Stomach (tissue), 9 donors: ENCODE results near the gene OGDH. TPM values are rescaled to one million over a fixed set of nuclear protein-coding genes. Genes with fewer than 3 reads are reported as not detected.

Experiments
- DNase-seq, 2 donors: peaks; one replicate each; pipeline versions ENCODE4 v3.0.0 to v3.0.0-alpha.2; 2013 to 2019
- H3K27ac ChIP-seq, 5 donors: fragments of 200-600 bp in 4 of 5; sonication (generic) in 4 of 5; one replicate each; pipeline ENCODE4 v1.5.1; 2013 to 2019; ENCODE audit warnings: mild to moderate bottlenecking in 1 of 5, moderate library complexity in 1 of 5
- H3K27me3 ChIP-seq, 3 donors: fragments of 200-600 bp; sonication (generic); one replicate each; pipeline ENCODE4 v1.5.1; 2017 to 2019; ENCODE audit warnings: mixed run types in 1 of 3
- H3K36me3 ChIP-seq, 4 donors: fragments of 200-600 bp; sonication (generic); 1 replicate in 3 of 4; 2 replicates in 1 of 4; pipeline ENCODE4 v1.5.1; 2016 to 2019
- H3K4me1 ChIP-seq, 4 donors: fragments of 200-600 bp; sonication (generic); one replicate each; pipeline ENCODE4 v1.5.1; 2016 to 2019
- H3K4me3 ChIP-seq, 4 donors: fragments of 200-600 bp; sonication (generic) in 3 of 4; one replicate each; pipeline ENCODE4 v1.5.1; 2016 to 2019; ENCODE audit warnings: mild to moderate bottlenecking in 1 of 4
- H3K9me3 ChIP-seq, 4 donors: fragments of 200-600 bp; sonication (generic); one replicate each; pipeline ENCODE4 v1.5.1; 2016 to 2019
- EP300 ChIP-seq: sonication (generic); formaldehyde crosslinking; IDR thresholded peaks from one replicate; pipeline ENCODE4 v1.6.1; 2017; ENCODE audit warnings: antibody characterized with exemption
- POLR2A ChIP-seq, 4 donors: fragments of 450-650 bp; IDR thresholded peaks; one replicate each; pipeline ENCODE4 v1.6.1; 2016; ENCODE audit warnings: antibody characterized with exemption in 4 of 4, control low read depth in 2 of 4, mild to moderate bottlenecking in 1 of 4, moderate library complexity in 1 of 4
- POLR2AphosphoS5 ChIP-seq, 3 donors: sonication (generic); formaldehyde crosslinking; IDR thresholded peaks; one replicate each; pipeline ENCODE4 v1.6.1; 2016; ENCODE audit warnings: antibody characterized with exemption in 3 of 3
- WGBS, 5 donors: extraction: QIAGEN DNeasy Blood & Tissue Kit in 3 of 5; methylation state at CpG; one replicate each; pipeline versions ENCODE4 v1.1.5 to v1.1.7; 2013 to 2018; 5-methylcytosine and 5-hydroxymethylcytosine counted together
- intact Hi-C: fragments of 100-400 bp; cut with DNase I; formaldehyde crosslinking; loops from one replicate; pipeline ENCODE4 v1.15.1; 2023; ENCODE audit warnings: low total_unique reads
- polyA plus RNA-seq, 3 donors: library from polyadenylated mRNA; stranded (reverse); fragments of 200-250 nt; gene quantifications; one replicate each; pipeline ENCODE4 v1.2.3, GENCODE V29; 2013
- total RNA-seq, 5 donors: library from RNA; depleted of rRNA; stranded (reverse); fragments of >200 nt; gene quantifications; one replicate each; pipeline versions ENCODE4 v1.1.0 to v1.2.3, GENCODE V29; 2014 to 2016
- TF ChIP-seq, protein P1 (sequence below), 7 experiments: fragments of 450-650 bp in 4 of 7; fragments of 200-600 bp in 3 of 7; sonication (generic) in 3 of 7; IDR thresholded peaks; one replicate each; pipeline ENCODE4 v1.5.1; 2016 to 2019; ENCODE audit warnings: antibody characterized with exemption in 7 of 7, control low read depth in 2 of 7, mild to moderate bottlenecking in 1 of 7
- donor health status: healthy with polysubstance abuse.
- donor health status: Bipolar disorder and iron deficiency.
- donor health status: healthy.

The OGDH gene
- total and polyA plus RNA-seq, 8 donors, result 19.8 to 92.0 (median 31.3) TPM

DNA sequence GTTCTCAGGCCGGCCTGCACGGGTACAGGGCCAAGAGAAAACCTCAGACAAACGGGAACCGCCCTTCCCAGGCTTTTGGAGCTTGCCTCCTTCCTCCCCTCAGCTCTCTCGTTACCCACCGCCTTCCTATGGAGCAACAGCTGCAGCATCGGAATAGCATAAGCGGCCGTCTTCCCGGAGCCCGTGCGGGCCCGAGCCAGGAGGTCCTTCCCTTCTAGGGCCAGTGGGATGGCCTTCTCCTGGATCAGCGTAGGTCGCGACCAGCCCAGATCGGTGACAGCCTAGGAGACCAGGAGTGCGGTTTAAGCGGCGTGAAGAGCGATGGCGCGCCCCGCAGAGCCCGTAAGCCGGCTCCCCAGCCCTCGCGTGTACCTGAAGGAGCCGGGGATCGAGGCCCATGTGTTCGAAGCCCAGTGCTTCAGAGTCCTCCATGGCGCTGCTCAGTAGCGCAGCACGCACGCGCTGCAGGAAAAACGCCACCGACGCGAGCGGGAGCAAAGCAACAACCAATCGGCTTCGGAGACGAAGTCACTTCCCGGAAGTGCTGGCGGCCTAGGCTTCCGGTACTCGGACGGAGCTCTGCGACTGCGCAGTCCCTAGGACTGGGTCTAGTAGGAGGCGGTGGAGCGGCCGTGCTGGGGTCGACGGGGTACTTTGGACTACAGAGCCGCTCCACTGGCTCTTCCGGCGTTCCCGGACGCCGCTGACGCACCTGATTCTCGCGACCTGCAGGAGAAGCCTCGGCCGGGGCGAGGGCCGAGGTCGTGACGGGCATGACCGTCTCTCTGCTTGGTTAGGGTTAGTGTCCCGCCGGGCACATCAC lies 32.8 kb upstream of the OGDH start, which contains the start of gene DDX56:
TSS of gene DDX56 (minus strand) at position 445 of the 823 bp plus-strand sequence. CDS start at position 432, 13 bp downstream.
- Histone ChIP-seq H3K27ac (peak within 1 kb of the TSS; percentile 81 to 93 (median 91)), H3K4me1 (peaks cover 15 to 38% (median 27%) of the 10 kb centered on the region in 4 donors), H3K27me3 (no peaks in the 10 kb centered on the region), H3K9me3 (no peaks in the 10 kb centered on the region), H3K36me3 (peaks cover 47 to 72% (median 65%) of the 10 kb centered on the region in 4 donors), H3K4me3 (peak within 1 kb of the TSS; percentile 67 to 93 (median 87))
- TF ChIP-seq EP300 (no peak), POLR2A (IDR thresholded peaks at IDR 0.05) (peak in 2 of 4 donors; percentile 10 to 65), POLR2AphosphoS5 (IDR thresholded peaks at IDR 0.05) (peak; percentile 86 to 99 (median 94))
- peak; percentile 96 to 98 for DNase-seq
- intact Hi-C loops, result no loop called here
- 0 to 1% (median 0%) methylated on average over 30 to 74 of the region's 74 CpGs for WGBS, 5 donors

DNA sequence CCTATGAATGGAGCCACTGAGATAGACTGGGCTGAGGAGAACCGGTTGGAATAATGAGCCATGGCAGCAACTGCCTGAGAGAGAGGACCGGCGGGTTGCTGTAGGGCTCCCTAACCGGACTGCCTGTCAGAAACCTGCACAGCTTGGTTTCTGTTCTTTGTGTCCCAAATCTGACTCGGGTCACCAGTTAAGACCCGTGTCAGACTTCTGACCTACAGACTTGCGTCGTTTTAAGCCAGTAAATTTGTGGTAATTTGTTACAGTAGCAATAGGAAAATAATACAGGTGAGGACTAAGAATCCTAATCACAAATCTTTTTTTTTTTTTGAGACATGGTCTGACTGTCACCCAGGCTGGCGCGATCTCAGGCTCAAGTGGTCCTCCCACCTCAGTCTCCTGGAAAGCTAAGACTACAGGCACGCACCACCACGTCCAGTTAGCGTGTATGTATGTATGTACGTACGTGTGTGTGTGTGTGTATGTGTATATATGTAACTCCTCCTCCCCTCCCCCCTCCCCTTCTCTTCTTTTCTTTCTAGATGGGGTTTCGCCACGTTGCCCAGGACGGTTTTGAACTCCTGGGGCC lies 32.0 kb upstream of the OGDH start:
- DNase-seq, result no peak
- 16 to 43% (median 23%) methylated on average over 14 to 18 of the region's 18 CpGs for WGBS, 5 donors
- H3K9me3 ChIP-seq, result no peaks in the 10 kb centered on the region
- H3K4me3 ChIP-seq, result peak overlapping the region; percentile 67 to 93 (median 87)
- peak overlapping the region; percentile 81 to 93 (median 91) for H3K27ac ChIP-seq
- H3K4me1 ChIP-seq, result peaks cover 15 to 44% (median 30%) of the 10 kb centered on the region in 4 donors
- H3K27me3 ChIP-seq, result no peaks in the 10 kb centered on the region
- TF ChIP-seq POLR2AphosphoS5 (IDR thresholded peaks at IDR 0.05) (no peak), EP300 (no peak), POLR2A (IDR thresholded peaks at IDR 0.05) (no peak)
- TF ChIP-seq, protein P1, sequence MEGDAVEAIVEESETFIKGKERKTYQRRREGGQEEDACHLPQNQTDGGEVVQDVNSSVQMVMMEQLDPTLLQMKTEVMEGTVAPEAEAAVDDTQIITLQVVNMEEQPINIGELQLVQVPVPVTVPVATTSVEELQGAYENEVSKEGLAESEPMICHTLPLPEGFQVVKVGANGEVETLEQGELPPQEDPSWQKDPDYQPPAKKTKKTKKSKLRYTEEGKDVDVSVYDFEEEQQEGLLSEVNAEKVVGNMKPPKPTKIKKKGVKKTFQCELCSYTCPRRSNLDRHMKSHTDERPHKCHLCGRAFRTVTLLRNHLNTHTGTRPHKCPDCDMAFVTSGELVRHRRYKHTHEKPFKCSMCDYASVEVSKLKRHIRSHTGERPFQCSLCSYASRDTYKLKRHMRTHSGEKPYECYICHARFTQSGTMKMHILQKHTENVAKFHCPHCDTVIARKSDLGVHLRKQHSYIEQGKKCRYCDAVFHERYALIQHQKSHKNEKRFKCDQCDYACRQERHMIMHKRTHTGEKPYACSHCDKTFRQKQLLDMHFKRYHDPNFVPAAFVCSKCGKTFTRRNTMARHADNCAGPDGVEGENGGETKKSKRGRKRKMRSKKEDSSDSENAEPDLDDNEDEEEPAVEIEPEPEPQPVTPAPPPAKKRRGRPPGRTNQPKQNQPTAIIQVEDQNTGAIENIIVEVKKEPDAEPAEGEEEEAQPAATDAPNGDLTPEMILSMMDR (IDR thresholded peaks at IDR 0.05), result no peak
- peaks cover 47 to 72% (median 65%) of the 10 kb centered on the region in 4 donors for H3K36me3 ChIP-seq
- intact Hi-C loops, result no loop called here

DNA sequence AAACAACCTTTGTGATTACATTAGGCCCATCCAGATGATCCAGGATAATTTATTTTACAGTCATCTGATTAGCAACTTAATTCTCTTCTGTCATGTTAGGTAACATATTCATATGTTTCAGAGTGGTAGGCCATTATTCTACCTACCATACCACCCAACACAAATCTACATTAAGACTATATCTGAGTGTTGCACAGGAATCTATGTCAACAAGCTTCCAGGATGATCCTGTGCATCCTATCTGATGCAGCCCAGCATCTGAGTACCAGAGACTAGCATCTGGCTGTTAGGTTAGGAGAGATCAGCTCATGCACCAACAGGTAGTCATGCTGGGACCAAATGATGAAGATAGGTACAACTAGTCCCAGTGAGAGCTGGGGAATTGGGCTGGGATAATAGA lies 31.4 kb upstream of the OGDH start:
- Histone ChIP-seq H3K4me3 (no peak overlapping the region), H3K27ac (peak overlapping the region in 2 of 5 donors; percentile 92 to 93), H3K4me1 (peaks cover 15 to 51% (median 37%) of the 10 kb centered on the region in 4 donors), H3K9me3 (no peaks in the 10 kb centered on the region), H3K27me3 (no peaks in the 10 kb centered on the region), H3K36me3 (peaks cover 47 to 72% (median 65%) of the 10 kb centered on the region in 4 donors)
- TF ChIP-seq POLR2A (IDR thresholded peaks at IDR 0.05) (no peak), POLR2AphosphoS5 (IDR thresholded peaks at IDR 0.05) (no peak), EP300 (no peak)
- TF ChIP-seq, protein P1 (IDR thresholded peaks at IDR 0.05), result no peak
- intact Hi-C loops, result no loop called here
- no peak for DNase-seq

DNA sequence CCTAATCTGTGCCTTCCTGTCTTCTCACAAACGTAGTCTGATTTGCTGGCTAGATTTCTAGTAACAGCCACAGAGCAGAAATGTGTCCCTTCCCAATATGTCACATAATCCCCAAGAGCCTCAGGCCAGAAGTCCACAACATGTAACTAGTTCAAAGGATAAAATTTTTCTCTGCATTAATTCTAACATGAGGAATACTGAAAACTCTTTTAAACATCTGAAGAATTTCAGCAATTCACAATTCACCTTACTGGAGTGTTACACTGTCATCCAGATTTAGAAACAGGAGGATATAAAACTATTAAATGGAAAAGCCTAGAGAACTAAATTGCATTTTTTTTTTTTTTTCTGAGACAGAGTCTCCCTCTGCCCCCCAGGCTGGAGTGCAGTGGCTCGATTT lies 30.2 kb upstream of the OGDH start:
- 64 to 77% (median 75%) methylated on average over 2 of the region's 2 CpGs for whole genome bisulfite sequencing, 5 donors
- no peak overlapping the region for H3K27ac ChIP-seq
- no peak overlapping the region for H3K4me3 ChIP-seq
- intact Hi-C loops, result no loop called here
- no peak for TF ChIP-seq POLR2A (IDR thresholded peaks at IDR 0.05)
- TF ChIP-seq, protein P1 (IDR thresholded peaks at IDR 0.05), result no peak
- TF ChIP-seq EP300, result no peak
- no peak for TF ChIP-seq POLR2AphosphoS5 (IDR thresholded peaks at IDR 0.05)
- no peaks in the 10 kb centered on the region for H3K9me3 ChIP-seq
- H3K36me3 ChIP-seq, result peaks cover 37 to 67% (median 61%) of the 10 kb centered on the region in 4 donors
- H3K27me3 ChIP-seq, result no peaks in the 10 kb centered on the region
- H3K4me1 ChIP-seq, result peaks cover 27 to 55% (median 48%) of the 10 kb centered on the region in 4 donors
- DNase-seq, result no peak
